ENCODE data around the gene TSN. TPM values are rescaled to one million over a fixed set of nuclear protein-coding genes. Genes with fewer than 3 reads are reported as not detected.

TSN gene
- total RNA-seq, 4 donors from 2014 or later = 41.4 to 50.8 (median 43.0) TPM

DNA sequence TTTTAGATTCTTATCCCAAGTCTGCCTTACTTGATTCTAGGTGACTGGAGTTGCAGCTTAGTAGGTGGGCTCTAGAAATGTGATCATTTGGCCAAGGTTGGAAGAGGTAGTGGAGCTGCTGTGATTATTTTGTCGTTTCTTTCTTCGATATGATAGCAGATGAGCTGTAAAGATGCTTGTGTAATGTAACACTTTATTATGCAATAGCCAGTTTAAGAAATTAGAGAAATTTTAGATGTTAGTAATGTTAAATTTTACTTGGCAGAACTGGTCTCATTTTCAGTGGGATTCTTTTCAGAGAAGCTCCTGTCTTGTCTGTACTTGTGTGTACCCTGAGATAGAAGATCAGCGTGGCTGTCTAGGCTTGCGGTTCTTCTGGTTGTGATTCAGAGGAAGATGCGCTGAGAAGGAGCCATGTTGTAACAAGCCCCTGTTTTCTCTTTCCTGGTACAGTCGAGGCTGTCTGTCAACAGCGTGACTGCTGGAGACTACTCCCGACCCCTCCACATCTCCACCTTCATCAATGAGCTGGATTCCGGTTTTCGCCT, 9.3 kb downstream of the TSN start:
- Histone ChIP-seq H3K9me3 (no peaks in the 10 kb centered on the region), H3K4me3 (replicated peaks in 1 of 3) (no peak overlapping the region), H3K27me3 (no peaks in the 10 kb centered on the region), H3K36me3 (peaks cover 63 to 69% of the 10 kb centered on the region in 2 donors), H3K27ac (no peak overlapping the region), H3K4me1 (no peaks in the 10 kb centered on the region)
- intact Hi-C loops (cut with DNase I) = no loop called here
- TF ChIP-seq, protein P1, sequence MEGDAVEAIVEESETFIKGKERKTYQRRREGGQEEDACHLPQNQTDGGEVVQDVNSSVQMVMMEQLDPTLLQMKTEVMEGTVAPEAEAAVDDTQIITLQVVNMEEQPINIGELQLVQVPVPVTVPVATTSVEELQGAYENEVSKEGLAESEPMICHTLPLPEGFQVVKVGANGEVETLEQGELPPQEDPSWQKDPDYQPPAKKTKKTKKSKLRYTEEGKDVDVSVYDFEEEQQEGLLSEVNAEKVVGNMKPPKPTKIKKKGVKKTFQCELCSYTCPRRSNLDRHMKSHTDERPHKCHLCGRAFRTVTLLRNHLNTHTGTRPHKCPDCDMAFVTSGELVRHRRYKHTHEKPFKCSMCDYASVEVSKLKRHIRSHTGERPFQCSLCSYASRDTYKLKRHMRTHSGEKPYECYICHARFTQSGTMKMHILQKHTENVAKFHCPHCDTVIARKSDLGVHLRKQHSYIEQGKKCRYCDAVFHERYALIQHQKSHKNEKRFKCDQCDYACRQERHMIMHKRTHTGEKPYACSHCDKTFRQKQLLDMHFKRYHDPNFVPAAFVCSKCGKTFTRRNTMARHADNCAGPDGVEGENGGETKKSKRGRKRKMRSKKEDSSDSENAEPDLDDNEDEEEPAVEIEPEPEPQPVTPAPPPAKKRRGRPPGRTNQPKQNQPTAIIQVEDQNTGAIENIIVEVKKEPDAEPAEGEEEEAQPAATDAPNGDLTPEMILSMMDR (IDR thresholded peaks at IDR 0.05) = no peak
- TF ChIP-seq POLR2A (IDR thresholded peaks at IDR 0.05) = no peak
- DNase-seq = no peak
- WGBS, 2 donors = 92 to 95% methylated on average over 10 of the region's 10 CpGs

DNA sequence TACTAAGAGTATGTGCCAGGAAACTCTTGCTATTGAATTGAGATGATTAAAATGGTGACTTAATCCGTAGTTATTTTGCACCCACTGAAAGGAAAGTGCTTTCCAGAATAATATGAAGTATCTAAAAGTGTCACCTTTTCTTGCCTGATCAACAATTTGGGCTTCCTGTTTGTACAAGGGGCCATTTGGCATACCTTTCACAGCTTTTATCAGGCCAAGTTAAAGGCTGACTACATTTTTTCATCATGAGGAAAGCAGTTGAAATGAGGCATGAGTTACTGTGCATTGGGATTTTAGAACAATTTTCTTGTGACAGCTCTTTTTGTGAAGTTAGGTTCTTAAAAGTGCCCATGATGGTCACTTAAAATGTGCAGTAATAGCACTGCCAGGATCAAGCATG, 11.2 kb downstream of the TSN start:
- Histone ChIP-seq H3K4me3 (replicated peaks in 1 of 3) (no peak overlapping the region), H3K36me3 (peaks cover 53 to 62% of the 10 kb centered on the region in 2 donors), H3K27ac (no peak overlapping the region), H3K27me3 (no peaks in the 10 kb centered on the region), H3K4me1 (no peaks in the 10 kb centered on the region), H3K9me3 (no peaks in the 10 kb centered on the region)
- intact Hi-C loops (cut with DNase I) = no loop called here
- no peak for DNase-seq
- 86 to 91% methylated on average over 1 of the region's 1 CpG for WGBS, 2 donors
- TF ChIP-seq, protein P1 (IDR thresholded peaks at IDR 0.05) = no peak
- TF ChIP-seq POLR2A (IDR thresholded peaks at IDR 0.05) = no peak

DNA sequence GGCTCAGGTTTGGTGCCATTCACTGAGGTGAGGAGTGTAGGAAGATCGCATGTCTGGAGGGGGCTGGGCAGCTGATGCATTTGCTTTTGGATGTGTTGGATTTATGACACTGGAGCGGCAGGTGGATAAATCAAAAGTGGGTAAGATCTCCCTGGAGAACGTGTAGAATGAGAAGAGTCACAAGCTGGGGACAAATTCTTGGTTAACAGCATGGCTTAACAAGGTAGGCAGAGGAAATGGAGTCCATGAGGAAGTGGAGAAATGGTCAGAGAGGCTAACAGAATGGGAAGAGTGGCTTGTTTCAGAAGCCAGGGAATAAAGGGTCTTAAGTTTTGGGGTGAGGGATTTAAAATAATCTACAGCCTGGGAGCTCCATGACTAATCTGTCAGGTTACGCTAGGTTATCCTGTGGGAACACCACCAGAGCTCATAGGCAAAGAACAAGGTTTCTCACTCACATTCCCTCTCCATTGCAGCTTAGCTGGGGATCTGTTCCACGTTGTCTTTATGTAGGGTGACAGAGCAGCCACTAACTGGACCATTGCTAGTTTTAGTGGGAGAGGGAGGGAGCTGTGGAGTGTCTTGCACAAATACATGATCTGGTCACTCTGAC, 12.8 kb downstream of the TSN start:
- peaks cover 37 to 47% of the 10 kb centered on the region in 2 donors for H3K36me3 ChIP-seq
- 80 to 92% methylated on average over 5 of the region's 5 CpGs for WGBS, 2 donors
- H3K4me3 ChIP-seq (replicated peaks in 1 of 3) = no peak overlapping the region
- intact Hi-C loops (cut with DNase I) = no loop called here
- no peak overlapping the region for H3K27ac ChIP-seq
- H3K9me3 ChIP-seq = no peaks in the 10 kb centered on the region
- TF ChIP-seq, protein P1 (IDR thresholded peaks at IDR 0.05) = no peak
- TF ChIP-seq POLR2A (IDR thresholded peaks at IDR 0.05) = no peak
- H3K27me3 ChIP-seq = no peaks in the 10 kb centered on the region
- no peak for DNase-seq
- no peaks in the 10 kb centered on the region for H3K4me1 ChIP-seq

DNA sequence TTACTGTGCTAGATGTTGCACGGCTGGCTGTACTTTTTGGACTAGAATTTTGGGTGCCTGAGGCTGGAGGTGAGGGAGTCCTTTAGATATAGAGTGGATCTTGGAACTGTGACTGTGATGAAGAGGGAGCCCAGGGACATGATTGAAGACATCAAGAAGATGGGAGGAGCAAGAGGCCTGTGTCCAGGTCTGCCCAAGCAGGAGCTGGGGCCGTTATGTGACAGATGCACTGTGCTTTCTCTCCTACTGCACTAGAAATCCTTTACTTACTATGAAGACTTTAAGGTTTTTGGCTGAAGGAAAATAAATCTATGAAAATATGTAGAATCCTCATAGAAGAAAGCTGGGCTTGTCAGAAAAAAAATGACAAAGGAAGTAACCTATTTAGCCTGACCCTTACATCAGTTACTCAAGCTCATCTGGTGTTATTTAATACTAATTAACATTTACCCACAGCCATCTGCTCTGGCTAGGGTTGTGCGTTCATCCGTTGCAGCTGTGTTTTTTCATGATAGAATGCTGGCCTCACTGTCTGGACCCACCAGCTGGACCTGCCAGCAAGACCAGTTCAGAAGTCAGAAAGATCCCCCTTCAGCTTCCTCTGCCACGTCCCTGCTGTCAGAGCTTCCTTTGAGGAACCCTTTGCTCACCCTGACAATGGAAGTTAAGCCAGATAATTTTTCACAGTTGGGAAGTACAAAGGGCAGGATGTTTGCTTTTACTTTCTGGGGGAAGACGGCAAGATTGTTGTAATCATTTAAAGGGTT, 16.7 kb downstream of the TSN start:
- Histone ChIP-seq H3K4me1 (no peaks in the 10 kb centered on the region), H3K9me3 (no peaks in the 10 kb centered on the region), H3K4me3 (replicated peaks in 1 of 3) (no peak overlapping the region), H3K36me3 (peaks cover 6 to 10% of the 10 kb centered on the region in 2 donors), H3K27ac (no peak overlapping the region), H3K27me3 (no peaks in the 10 kb centered on the region)
- TF ChIP-seq, protein P1 (IDR thresholded peaks at IDR 0.05) = no peak
- no peak for TF ChIP-seq POLR2A (IDR thresholded peaks at IDR 0.05)
- intact Hi-C loops (cut with DNase I) = no loop called here
- no peak for DNase-seq
- WGBS, 2 donors = 42 to 48% methylated on average over 6 of the region's 6 CpGs

DNA sequence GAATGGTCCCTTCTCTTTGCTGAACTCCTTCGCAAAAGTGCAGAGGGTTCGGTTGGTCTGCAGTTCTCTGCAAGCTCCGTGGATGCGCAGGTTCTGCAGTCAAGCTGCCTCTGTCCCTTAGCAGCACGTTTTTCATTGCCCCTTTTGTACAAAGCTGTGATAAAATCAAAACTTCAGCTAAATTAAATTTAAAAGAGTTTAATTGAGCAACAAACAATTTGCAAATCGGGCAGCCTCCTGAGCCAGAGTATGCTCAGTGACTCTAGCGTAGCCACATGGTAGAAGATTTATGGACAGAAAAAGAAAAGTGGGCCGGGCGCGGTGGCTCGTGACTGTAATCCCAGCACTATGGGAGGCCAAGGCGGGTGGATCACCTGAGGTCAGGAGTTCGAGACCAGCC, 18.8 kb downstream of the TSN start:
- intact Hi-C loops (cut with DNase I) = no loop called here
- Histone ChIP-seq H3K27ac (no peak overlapping the region), H3K27me3 (no peaks in the 10 kb centered on the region), H3K4me3 (replicated peaks in 1 of 3) (no peak overlapping the region), H3K9me3 (no peaks in the 10 kb centered on the region), H3K36me3 (no peaks in the 10 kb centered on the region), H3K4me1 (no peaks in the 10 kb centered on the region)
- no peak for TF ChIP-seq POLR2A (IDR thresholded peaks at IDR 0.05)
- TF ChIP-seq, protein P1 (IDR thresholded peaks at IDR 0.05) = no peak
- WGBS, 2 donors = 92% methylated on average over 13 of the region's 13 CpGs
- no peak for DNase-seq
